H1 (cell line): Measurements from ENCODE around the gene BCAS3. TPM values are rescaled to one million over a fixed set of nuclear protein-coding genes. Genes with fewer than 3 reads are reported as not detected.

Source experiments
- CTCF ChIA-PET: fragments of 300-600 bp; sonication (Branson Sonifier 250); formaldehyde crosslinking; loops from one replicate; lab custom pipeline; 2021; ENCODE audit not compliant: partially characterized antibody; lab: Charles Lee
- POLR2A ChIA-PET: fragments of 300-600 bp; sonication (Branson Sonifier 250); formaldehyde crosslinking; loops from one replicate; lab custom pipeline; 2021; ENCODE audit warnings: inconsistent platforms; ENCODE audit not compliant: partially characterized antibody; lab: Charles Lee
- DNase-seq, 2 experiments: peaks; one replicate each; pipeline versions ENCODE4 v3.0.0 to v3.0.0-alpha.2; 2010 to 2022; ENCODE audit warnings: low spot score in 2 of 2, low read depth in 1 of 2, mixed read lengths in 1 of 2
- FAIRE-seq: peaks from 2 replicates; lab custom pipeline; 2011; peaks lifted over from hg19 to GRCh38; lab: Jason Lieb, UNC
- H2AFZ ChIP-seq: 2 replicates; pipeline ENCODE4 v1.8.1; 2012; ENCODE audit warnings: low read length, inconsistent platforms
- H2AK5ac ChIP-seq: 2 replicates; pipeline ENCODE4 v1.6.1; 2013; ENCODE audit warnings: low read depth, low read length
- H2BK120ac ChIP-seq: replicated peaks from 2 replicates; pipeline ENCODE3; 2013; ENCODE audit warnings: low read depth, low read length, inconsistent platforms
- H2BK12ac ChIP-seq: 2 replicates; pipeline ENCODE4 v1.6.1; 2013; ENCODE audit warnings: low read depth, low read length
- H2BK15ac ChIP-seq: 2 replicates; pipeline ENCODE4 v1.6.1; 2013; ENCODE audit warnings: low read length
- H2BK20ac ChIP-seq: 2 replicates; pipeline ENCODE4 v1.6.1; 2013; ENCODE audit warnings: low read length
- H2BK5ac ChIP-seq: 2 replicates; pipeline ENCODE4 v1.6.1; 2013; ENCODE audit warnings: low read depth, low read length
- H3K14ac ChIP-seq: 2 replicates; pipeline ENCODE4 v1.6.1; 2013; ENCODE audit warnings: inconsistent platforms; ENCODE audit not compliant: insufficient read length
- H3K18ac ChIP-seq: 2 replicates; pipeline ENCODE4 v1.6.1; 2013; ENCODE audit warnings: low read length; ENCODE audit errors: extremely low read depth
- H3K23ac ChIP-seq: 2 replicates; pipeline ENCODE4 v1.6.1; 2013; ENCODE audit warnings: inconsistent platforms; ENCODE audit not compliant: insufficient read length
- H3K23me2 ChIP-seq: 2 replicates; pipeline ENCODE4 v1.6.1; 2013; ENCODE audit warnings: low read depth, low read length
- H3K27ac ChIP-seq: 2 replicates; pipeline ENCODE4 v1.6.1; 2011; ENCODE audit warnings: low read depth, low read length, inconsistent platforms
- H3K27me3 ChIP-seq, 4 experiments: replicated peaks in 1 of 4; 1 replicate in 1 of 4; 2 replicates in 3 of 4; pipeline versions ENCODE4 v1.6.1 to v1.8.1; 2011 to 2013; ENCODE audit warnings: low read length in 3 of 4, mild to moderate bottlenecking in 3 of 4, inconsistent platforms in 2 of 4, mixed read lengths in 2 of 4, moderate library complexity in 1 of 4; ENCODE audit not compliant: control insufficient read depth in 3 of 4, insufficient read depth in 3 of 4; ENCODE audit errors: extremely low read depth in 1 of 4
- H3K36me3 ChIP-seq, 4 experiments: 2 replicates each; pipeline versions ENCODE4 v1.6.1 to v1.8.1; 2011 to 2013; ENCODE audit warnings: mild to moderate bottlenecking in 4 of 4, low read length in 3 of 4, moderate library complexity in 2 of 4, control low read depth in 1 of 4, inconsistent platforms in 1 of 4; ENCODE audit not compliant: insufficient read depth in 4 of 4, control insufficient read depth in 2 of 4
- H3K4ac ChIP-seq: replicated peaks from 2 replicates; pipeline ENCODE3; 2013; ENCODE audit warnings: low read length, low read depth, mixed read lengths, inconsistent platforms; ENCODE audit not compliant: insufficient read length
- H3K4me1 ChIP-seq, 4 experiments: replicated peaks in 1 of 4; 1 replicate in 1 of 4; 2 replicates in 3 of 4; pipeline versions ENCODE4 v1.6.1 to v1.8.1; 2011 to 2013; ENCODE audit warnings: low read length in 3 of 4, inconsistent platforms in 2 of 4, mixed read lengths in 1 of 4; ENCODE audit not compliant: insufficient read depth in 4 of 4, control insufficient read depth in 3 of 4
- H3K4me2 ChIP-seq, 2 experiments: 2 replicates each; pipeline versions ENCODE4 v1.6.1 to v1.8.1; 2011 to 2013; ENCODE audit warnings: low read depth in 2 of 2, low read length in 2 of 2, control low read depth in 1 of 2, inconsistent platforms in 1 of 2, mild to moderate bottlenecking in 1 of 2; ENCODE audit not compliant: insufficient read depth in 1 of 2
- H3K4me3 ChIP-seq, 4 experiments: fragments of 200-600, 300-600 bp in 1 of 4; sonication (generic), shearing (Covaris generic), sonication (Bioruptor Twin) in 1 of 4; 2 replicates each; pipeline versions ENCODE4 v1.5.1 to v1.8.1; 2011 to 2016; ENCODE audit warnings: low read length in 4 of 4, low read depth in 3 of 4, control low read depth in 2 of 4, inconsistent platforms in 2 of 4, mild to moderate bottlenecking in 2 of 4, mixed read lengths in 1 of 4, moderate library complexity in 1 of 4; ENCODE audit not compliant: insufficient read depth in 2 of 4; ENCODE audit errors: extremely low read depth in 1 of 4
- H3K56ac ChIP-seq: replicated peaks from 2 replicates; pipeline ENCODE3; 2013; ENCODE audit warnings: low read depth, mild to moderate bottlenecking, mixed read lengths, low read length, inconsistent platforms; ENCODE audit not compliant: insufficient read length
- H3K79me1 ChIP-seq: 2 replicates; pipeline ENCODE4 v1.6.1; 2013; ENCODE audit warnings: low read depth, low read length, control low read depth
- H3K79me2 ChIP-seq, 2 experiments: 2 replicates each; pipeline versions ENCODE4 v1.6.1 to v1.8.1; 2012 to 2013; ENCODE audit warnings: low read length in 2 of 2, mild to moderate bottlenecking in 2 of 2, inconsistent platforms in 1 of 2; ENCODE audit not compliant: insufficient read depth in 2 of 2, control insufficient read depth in 1 of 2
- H3K9ac ChIP-seq, 4 experiments: replicated peaks in 1 of 4; 1 replicate in 1 of 4; 2 replicates in 3 of 4; pipeline versions ENCODE4 v1.6.1 to v1.8.1; 2011 to 2013; ENCODE audit warnings: low read depth in 3 of 4, low read length in 3 of 4, control low read depth in 2 of 4, mild to moderate bottlenecking in 2 of 4, moderate library complexity in 2 of 4, inconsistent platforms in 1 of 4; ENCODE audit errors: extremely low read depth in 1 of 4
- H3K9me3 ChIP-seq, 2 experiments: 2 replicates each; pipeline versions ENCODE4 v1.6.1 to v1.8.1; 2012 to 2013; ENCODE audit warnings: mild to moderate bottlenecking in 2 of 2, moderate library complexity in 2 of 2, control low read depth in 1 of 2, inconsistent platforms in 1 of 2, low read depth in 1 of 2, low read length in 1 of 2, mixed read lengths in 1 of 2; ENCODE audit not compliant: insufficient read depth in 2 of 2
- H4K20me1 ChIP-seq, 2 experiments: replicated peaks in 1 of 2; 2 replicates each; pipeline versions ENCODE3 to v1.8.1; 2011 to 2013; ENCODE audit warnings: inconsistent platforms in 2 of 2, low read length in 2 of 2, mild to moderate bottlenecking in 1 of 2; ENCODE audit not compliant: insufficient read depth in 2 of 2, control insufficient read depth in 1 of 2
- H4K5ac ChIP-seq: 2 replicates; pipeline ENCODE4 v1.6.1; 2013; ENCODE audit warnings: low read length, low read depth, mixed read lengths, inconsistent platforms; ENCODE audit not compliant: insufficient read length
- H4K8ac ChIP-seq: 2 replicates; pipeline ENCODE4 v1.8.0; 2013; ENCODE audit warnings: mild to moderate bottlenecking, moderate library complexity, low read length, inconsistent platforms; ENCODE audit not compliant: insufficient read depth; ENCODE audit errors: extremely low read depth
- H4K91ac ChIP-seq: replicated peaks from 2 replicates; pipeline ENCODE3; 2013; ENCODE audit warnings: low read length, mixed read lengths, inconsistent platforms; ENCODE audit not compliant: insufficient read length
- HDAC6 ChIP-seq: IDR thresholded peaks from one replicate; pipeline ENCODE4 v1.7.1; 2012; ENCODE audit warnings: low read depth, mild to moderate bottlenecking, inconsistent platforms, low read length, moderate library complexity
- POLR2AphosphoS5 ChIP-seq: IDR thresholded peaks from 2 replicates; pipeline ENCODE4 v1.6.1; 2011; ENCODE audit warnings: low read depth, low read length
- RAD21 ChIP-seq, 2 experiments: IDR thresholded peaks in 1 of 2; conservative IDR thresholded peaks in 1 of 2; 2 replicates each; pipeline ENCODE4 v1.6.1; 2011; ENCODE audit warnings: low read depth in 2 of 2, low read length in 2 of 2, improper control_type of control experiment in 1 of 2, inconsistent platforms in 1 of 2, mild to moderate bottlenecking in 1 of 2, moderate library complexity in 1 of 2
- RNF2 ChIP-seq: fragments of 200-900, 300-1000 bp; sonication (generic); IDR thresholded peaks from 2 replicates; pipeline ENCODE4 v1.7.1; 2016; ENCODE audit warnings: borderline replicate concordance, low read depth, mild to moderate bottlenecking, antibody characterized with exemption, low read length; ENCODE audit not compliant: poor library complexity, severe bottlenecking; ENCODE audit errors: missing control alignments
- SAP30 ChIP-seq: fragments of 300-600 bp; sonication (generic); IDR thresholded peaks from 2 replicates; pipeline ENCODE4 v1.7.1; 2012; ENCODE audit warnings: low read length, moderate library complexity, mild to moderate bottlenecking, inconsistent platforms; ENCODE audit not compliant: insufficient read depth, insufficient replicate concordance
- TBP ChIP-seq: IDR thresholded peaks from 2 replicates; pipeline ENCODE4 v1.6.1; 2011; ENCODE audit warnings: low read depth, low read length, improper control_type of control experiment
- USF2 ChIP-seq: IDR thresholded peaks from 2 replicates; pipeline ENCODE4 v1.6.1; 2011; ENCODE audit warnings: low read length, improper control_type of control experiment
- WGBS, 2 experiments: shearing (Covaris generic) in 1 of 2; methylation state at CpG; one replicate each; pipeline versions ENCODE4 v1.1.6 to v1.1.7; 2013 to 2015; ENCODE audit warnings: low lambda C conversion rate in 2 of 2, mixed read lengths in 2 of 2, inconsistent platforms in 1 of 2, low coverage in 1 of 2, missing lambda C conversion rate in 1 of 2; ENCODE audit not compliant: insufficient replicate concordance in 2 of 2, insufficient coverage in 1 of 2, insufficient read length in 1 of 2; ENCODE audit errors: extremely low coverage in 1 of 2, missing lambda C conversion rate in 1 of 2; 5-methylcytosine and 5-hydroxymethylcytosine counted together
- polyA plus RNA-seq, 7 experiments: library from polyadenylated mRNA; depleted of rRNA in 3 of 7; stranded (reverse) in 5 of 7; unstranded in 2 of 7; fragments of >200 nt in 5 of 7; fragments of 200-250 nt in 2 of 7; gene quantifications; 1 replicate in 5 of 7; 2 replicates in 1 of 7; 4 replicates in 1 of 7; pipeline versions ENCODE4 v1.2.1 to v1.2.3, GENCODE V29; 2011 to 2013; ENCODE audit warnings: missing spikeins in 2 of 7, mixed read lengths in 2 of 7
- total RNA-seq: library from RNA; stranded (reverse); fragmentation: NEBNext Ultra II Directional; extraction: Animal tissue kit (Norgen Biotek cat#: 25700); gene quantifications from 2 replicates; pipeline ENCODE4 v1.2.1, GENCODE V29; 2021

Gene BCAS3
- total and polyA plus RNA-seq, 2 of the 8 experiments (the other 6 are each of a cell fraction or from before 2014, with no cell fraction given): 9.9 to 13.3 TPM

GRCh38 chr17:61140081-61140786 is 462.6 kb downstream of the BCAS3 start:
- POLR2A ChIA-PET: no interaction called here
- Histone ChIP-seq H2AFZ (no peak overlapping the region), H2AK5ac (no peak overlapping the region), H3K4me2 (no peak overlapping the region), H4K20me1 (no peaks in the 10 kb centered on the region), H3K14ac (no peak overlapping the region), H2BK20ac (no peak overlapping the region), H2BK12ac (no peak overlapping the region), H3K4ac (no peak overlapping the region), H4K5ac (no peak overlapping the region), H3K79me1 (no peaks in the 10 kb centered on the region), H3K23me2 (no peaks in the 10 kb centered on the region), H3K79me2 (no peaks in the 10 kb centered on the region), H3K23ac (no peak overlapping the region), H3K4me3 (no peak overlapping the region), H3K56ac (no peak overlapping the region), H3K18ac (no peak overlapping the region), H3K4me1 (no peaks in the 10 kb centered on the region), H3K9ac (no peak overlapping the region), H4K8ac (no peak overlapping the region), H2BK5ac (no peak overlapping the region), H3K9me3 (no peaks in the 10 kb centered on the region), H2BK120ac (no peak overlapping the region), H2BK15ac (no peak overlapping the region), H3K36me3 (no peaks in the 10 kb centered on the region), H3K27me3 (no peaks in the 10 kb centered on the region), H4K91ac (no peak overlapping the region), H3K27ac (no peak overlapping the region)
- DNase-seq (no peak), FAIRE-seq (no peak)
- 100% methylated on average over 2 of the region's 3 CpGs; no CpG with 5 or more reads in 1 of the 2 experiments for WGBS, 2 experiments
- CTCF ChIA-PET: no interaction called here
- TF ChIP-seq SAP30 (no peak), RNF2 (no peak), HDAC6 (no peak), TBP (no peak), RAD21 (IDR thresholded peaks at IDR 0.05 in 1 of 2, conservative IDR thresholded peaks at IDR 0.05 in 1 of 2; ENCODE audit: low read depth in 2 of 2, low read length in 2 of 2) (no peak), POLR2AphosphoS5 (no peak), USF2 (no peak)
